ENCODE data around the gene INTS11.
A peak's percentile ranks its signal among the peaks of the same experiment; 100 is the strongest.
"Not testable (repeated sequence)": the region's sequence is repeated elsewhere in the genome, so short reads cannot be mapped to it uniquely, and the experiment has no call there.

Gene INTS11

DNA sequence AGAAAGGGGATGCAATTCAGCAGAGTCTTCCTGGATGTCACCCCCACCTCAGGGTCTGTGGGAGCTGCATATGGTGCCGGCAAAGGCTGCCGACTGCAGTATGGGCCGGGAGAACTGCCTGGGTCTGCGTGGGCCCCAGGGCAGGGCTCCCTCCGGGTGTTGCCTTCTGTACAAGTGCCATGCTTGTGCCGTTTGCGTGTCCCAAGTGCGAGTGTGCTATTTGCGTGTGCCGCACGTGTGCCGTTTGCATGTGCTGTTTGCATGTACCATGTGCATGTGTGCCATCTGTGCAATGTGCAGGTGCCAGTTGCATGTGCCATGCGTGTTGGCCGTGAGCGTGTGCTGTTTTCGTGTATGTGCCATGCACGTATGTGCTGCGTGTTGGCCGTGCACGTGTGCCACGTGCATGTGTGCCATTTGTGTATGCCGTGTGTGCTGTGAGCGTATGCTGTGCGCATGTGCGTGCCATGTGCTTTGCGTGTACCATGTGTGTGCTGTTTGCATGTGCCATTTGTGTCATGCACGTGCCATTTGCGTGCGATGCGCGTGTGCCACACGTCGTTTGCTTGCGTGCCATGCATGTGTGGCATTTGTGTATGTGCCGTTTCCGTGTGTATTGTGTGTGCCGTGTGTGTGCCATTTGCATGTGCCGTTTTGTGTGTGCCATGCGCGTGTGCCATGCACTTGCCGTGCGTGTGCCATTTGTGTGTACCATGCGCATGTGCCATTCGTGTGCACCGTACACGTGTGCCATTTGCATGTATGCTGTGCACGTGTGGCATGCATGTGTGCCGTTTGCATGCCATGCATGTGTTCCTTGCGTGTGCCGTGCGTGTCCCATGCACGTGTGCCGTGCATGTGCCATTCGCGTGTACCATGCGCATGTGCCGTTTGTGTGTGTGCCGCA lies 5.1 kb upstream of the INTS11 start:
- DNase-seq (ENCODE audit: low read depth), result no peak

DNA sequence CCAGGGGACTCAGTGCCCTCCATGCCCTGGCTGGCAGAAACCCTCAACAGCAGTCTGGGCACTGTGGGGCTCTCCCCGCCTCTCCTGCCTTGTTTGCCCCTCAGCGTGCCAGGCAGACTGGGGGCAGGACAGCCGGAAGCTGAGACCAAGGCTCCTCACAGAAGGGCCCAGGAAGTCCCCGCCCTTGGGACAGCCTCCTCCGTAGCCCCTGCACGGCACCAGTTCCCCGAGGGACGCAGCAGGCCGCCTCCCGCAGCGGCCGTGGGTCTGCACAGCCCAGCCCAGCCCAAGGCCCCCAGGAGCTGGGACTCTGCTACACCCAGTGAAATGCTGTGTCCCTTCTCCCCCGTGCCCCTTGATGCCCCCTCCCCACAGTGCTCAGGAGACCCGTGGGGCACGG lies 3.8 kb upstream of the INTS11 start:
- DNase-seq (ENCODE audit: low read depth), result no peak

DNA sequence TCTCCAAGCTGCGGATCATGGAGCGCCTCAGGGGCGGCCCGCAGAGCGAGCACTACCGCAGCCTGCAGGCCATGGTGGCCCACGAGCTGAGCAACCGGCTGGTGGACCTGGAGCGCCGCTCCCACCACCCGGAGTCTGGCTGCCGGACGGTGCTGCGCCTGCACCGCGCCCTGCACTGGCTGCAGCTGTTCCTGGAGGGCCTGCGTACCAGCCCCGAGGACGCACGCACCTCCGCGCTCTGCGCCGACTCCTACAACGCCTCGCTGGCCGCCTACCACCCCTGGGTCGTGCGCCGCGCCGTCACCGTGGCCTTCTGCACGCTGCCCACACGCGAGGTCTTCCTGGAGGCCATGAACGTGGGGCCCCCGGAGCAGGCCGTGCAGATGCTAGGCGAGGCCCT lies 2.8 kb upstream of the INTS11 start:
- DNase-seq (ENCODE audit: low read depth), result no peak

DNA sequence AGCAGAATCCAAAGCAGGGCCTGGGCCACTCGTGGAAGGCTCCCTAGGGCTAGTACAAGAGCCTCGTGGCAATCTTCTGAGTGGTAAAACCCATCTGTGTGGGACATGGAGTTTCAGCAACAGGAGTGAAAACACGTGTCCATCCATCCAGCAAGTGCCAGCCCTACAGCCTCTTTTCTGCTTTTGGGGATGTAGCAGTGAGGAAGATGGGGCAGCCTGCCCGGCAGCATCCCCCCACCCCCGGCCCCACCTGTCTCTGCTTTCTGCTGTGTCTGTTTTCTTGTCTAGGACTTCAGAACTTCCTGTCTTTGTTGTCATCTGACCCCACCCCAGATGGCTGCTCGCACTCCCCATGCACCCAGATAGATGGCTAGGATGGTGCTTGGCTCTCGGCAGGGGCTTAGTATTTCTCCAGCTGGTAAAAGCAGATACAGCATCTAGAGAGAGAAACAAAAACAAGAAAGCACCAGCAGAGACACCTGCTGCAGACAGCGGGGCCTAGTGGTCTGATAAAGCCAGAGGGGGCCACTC lies 1.7 kb upstream of the INTS11 start:
- no peak for DNase-seq (ENCODE audit: low read depth)

DNA sequence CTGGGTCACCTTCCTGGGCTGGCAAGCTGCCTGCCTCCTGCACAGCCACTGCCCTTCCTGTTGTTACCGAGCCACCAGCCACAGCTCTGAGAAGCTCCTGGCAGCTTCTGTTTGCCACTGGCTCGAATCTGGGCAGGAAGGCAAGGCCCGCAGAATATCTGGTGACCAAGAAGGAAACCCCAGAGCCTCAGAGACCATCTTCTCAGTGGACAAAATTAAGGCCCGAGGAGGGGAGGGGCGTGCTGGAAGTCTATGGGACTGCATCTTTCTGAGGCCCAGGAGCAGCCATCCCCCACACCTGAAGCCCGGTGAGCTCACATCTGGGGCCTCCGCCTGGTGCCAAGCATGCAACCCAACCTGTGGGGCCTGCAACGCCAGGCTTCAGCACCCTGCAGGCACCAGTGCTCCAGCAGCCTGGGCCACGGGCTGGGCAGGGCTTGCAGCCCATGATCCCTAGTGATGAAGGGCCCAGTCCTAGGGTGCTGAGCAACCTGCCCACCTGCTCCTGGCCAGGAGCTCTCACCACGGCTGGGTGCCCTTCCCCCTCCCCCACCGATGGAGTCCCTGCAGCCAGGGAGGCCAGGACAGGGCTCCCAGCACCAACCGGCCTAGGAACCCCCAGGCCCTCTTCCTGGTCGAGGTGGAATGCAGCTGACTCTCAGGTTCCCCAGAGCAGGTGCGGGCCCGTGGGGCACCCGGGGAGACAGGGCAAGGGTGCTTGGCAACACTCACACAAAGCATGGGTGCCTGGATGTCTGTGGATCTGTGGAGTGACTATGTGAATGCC lies 1.0 kb upstream of the INTS11 start:
- DNase-seq (ENCODE audit: low read depth), result no peak

DNA sequence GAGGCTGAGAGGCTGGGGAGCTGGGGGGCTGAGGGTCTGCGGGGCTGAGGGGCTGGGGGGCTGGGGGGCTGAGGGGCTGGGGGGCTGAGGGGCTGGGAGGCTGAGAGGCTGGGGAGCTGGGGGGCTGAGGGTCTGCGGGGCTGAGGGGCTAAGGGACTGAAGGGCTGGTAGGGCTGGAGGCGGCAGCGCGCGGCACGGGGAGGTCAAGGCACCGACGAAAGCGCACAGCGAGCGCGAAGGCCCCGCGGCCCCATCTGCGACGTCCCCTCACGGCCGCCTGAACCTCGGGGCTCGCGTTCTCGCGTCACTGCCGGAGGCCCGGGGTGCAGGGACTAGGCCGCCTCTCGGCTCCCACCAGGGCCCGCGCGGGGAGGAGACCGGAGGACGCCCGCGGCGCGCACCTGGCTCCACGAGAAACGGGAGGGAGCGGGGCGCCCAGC lies 356 bp downstream of the INTS11 start:
- DNase-seq (ENCODE audit: low read depth), result no peak

DNA sequence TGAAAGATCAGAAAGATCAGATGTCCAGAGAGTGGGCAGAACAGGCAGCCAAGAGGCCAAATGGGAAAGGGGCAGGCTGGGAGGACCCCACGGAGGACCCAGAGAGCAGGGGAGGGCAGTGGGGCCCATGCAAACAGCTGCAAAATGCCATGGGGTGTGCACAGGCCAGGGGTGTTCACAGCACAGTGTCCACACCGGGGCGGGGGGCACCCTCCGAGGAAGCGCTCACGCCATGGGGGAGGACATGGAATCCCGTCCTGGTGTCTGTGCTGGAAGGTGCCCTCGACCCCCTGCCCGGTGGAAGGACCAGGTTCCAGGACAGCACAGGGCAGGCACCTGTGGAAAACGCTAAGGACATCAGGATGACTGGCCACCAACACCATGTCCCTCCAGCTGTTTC lies 1.5 kb downstream of the INTS11 start:
- no peak for DNase-seq (ENCODE audit: low read depth)

DNA sequence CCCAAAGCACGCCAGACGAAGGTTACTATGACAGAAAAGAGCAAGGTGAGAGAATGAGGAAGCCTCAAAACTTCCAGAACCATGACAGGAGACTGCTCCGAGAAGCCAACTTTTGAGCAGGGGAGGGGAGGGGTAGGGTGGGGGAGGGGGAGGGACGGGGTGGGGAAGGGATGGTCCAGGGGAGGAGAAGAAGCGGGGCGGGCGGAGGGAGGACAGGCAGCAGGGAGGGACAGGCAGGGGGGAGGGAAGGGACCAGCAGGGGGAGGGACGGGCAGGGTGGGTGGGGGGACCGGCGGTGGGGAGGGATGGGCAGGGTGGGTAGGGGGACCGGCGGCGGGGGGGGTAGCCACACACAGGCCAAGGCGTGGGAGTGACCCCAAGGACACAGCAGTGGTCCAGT lies 2.0 kb downstream of the INTS11 start:
- no peak for DNase-seq (ENCODE audit: low read depth)

DNA sequence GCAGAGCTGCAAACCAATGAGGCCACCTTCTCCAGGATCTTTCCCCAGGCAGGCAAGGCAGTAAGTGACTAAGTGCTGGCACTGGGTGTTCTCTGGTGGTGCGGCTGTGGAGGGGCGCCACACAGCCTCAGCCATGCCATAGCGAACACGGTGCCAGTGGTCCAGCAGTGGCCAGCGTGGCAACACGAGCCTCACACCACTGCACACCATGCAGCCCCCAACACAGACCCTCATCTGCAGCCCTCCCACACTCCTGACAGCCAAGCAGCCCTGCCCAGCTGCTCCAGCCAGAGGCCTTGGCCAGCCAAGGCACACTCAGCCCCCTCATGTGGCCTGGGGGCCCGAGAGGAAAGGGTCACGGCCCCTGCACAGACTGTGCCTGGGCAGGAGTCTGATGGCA lies 3.0 kb downstream of the INTS11 start:
- DNase-seq (ENCODE audit: low read depth), result no peak

DNA sequence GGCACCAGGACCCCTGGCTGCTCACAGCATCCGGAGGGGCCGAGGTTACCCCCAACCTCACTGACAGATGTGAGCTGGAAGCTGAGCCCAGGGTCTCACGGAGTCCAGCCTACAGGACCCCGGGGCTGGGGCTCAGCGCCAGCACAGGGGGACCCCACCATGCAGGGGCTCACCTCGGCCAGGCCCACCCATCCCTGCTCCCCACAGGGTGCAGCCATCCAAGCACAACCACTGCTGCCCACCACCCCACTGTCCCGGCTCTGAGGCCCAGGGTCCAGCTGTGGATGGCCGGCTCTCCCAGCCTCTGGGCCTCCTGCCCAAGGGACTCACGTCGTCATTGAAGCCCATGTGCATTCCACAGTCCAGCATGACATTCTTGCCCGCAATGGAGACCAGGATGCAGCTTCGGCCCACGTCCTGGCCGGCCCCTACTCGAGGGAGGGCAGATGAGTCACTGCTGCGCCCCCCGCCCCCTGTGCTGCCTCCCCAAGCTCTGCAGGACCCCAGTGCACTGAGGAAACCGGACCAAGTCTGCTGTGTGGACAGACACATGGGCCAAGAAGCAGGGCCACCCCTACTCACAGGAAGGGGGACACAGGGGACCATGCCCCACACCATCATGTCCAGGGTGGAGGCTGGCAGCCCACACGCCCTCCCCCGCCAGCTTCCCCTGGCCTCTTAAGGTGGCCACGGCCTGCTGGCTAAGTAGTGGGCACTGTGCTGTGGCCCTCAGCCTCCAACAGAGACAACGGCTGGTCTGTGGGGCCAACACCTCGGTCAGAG lies 3.6 kb downstream of the INTS11 start:
- peak; percentile 17 for DNase-seq (ENCODE audit: low read depth)

DNA sequence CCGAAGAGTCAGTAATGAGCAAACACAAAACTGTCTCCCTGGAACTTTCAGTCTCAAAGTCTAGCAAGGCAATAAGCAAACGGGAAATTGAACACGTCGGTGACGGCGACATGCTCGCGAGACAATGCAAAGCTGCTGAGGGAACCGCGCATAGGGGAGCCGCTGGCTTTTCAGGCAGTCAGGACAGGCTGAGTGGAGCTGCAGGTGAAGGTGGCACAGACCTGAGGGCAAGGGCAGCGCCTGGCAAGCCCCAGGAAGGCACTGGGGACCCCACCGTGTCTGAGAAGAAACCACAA lies 4.9 kb downstream of the INTS11 start:
- no peak for DNase-seq (ENCODE audit: low read depth)

DNA sequence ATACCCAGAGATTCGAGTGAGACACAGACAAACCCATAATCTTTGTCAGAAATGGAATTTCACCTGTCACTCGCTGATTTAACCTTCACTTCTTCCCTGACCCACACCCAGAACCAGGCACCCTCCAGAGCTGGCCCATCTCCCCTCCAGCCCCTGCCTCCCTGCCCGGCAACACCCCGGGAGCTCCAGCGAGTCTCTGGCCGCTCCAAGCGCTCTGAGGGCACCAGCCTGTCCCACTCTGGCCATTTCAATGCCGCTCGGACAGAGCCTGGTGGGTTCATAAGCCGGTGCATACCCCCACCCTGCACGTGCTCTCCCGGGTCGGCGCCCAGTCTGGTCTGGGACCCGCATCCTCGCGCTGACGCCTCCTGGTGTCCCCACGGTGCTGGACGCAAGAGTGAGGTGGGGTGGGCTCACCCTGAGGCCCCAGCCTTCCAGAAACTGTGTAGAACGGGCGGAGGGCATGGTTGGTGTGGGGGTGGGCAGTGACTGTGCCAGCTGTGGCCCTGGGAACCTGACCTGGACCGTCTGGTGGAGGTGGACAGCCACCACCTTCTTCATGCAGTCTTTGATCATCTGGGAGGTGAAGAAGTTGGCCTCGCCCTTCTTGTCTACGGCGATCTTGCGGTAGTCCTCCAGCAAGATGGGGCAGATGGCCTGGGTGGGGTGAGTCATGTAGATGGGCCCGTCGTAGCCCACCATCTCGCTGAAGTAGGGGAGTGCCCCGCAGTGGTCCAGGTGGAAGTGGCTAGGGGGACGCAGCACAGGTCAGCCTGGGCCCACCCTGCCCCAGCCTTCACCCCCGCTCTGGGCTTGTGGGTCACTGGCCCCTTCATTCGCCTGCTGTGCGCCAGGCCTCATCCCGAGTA lies 5.4 kb downstream of the INTS11 start:
- no peak for DNase-seq (ENCODE audit: low read depth)

DNA sequence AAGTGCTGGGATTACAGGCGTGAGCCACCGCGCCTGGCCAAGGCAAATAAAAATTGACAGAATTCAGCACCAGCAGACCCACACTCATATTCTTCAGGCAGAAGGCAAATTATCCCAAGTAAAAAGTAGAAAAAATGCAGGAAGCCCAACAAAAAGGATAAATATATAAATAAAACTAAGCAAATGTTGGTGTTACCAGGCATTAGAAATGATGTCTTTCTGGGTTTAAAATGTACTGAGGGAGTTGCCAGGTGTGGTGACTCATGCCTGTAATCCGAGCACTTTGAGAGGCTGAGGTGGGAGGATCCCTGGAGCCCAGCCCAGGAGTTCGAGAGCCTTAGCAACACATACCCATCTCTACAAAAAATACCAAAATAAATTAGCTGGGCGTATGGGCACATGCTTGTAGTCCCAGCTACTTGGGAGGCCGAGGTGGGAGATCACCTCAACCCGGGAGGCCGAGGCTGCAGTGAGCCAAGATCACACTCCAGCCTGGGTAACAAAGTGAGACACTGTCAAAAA lies 6.3 kb downstream of the INTS11 start:
- DNase-seq (ENCODE audit: low read depth), result peak; percentile 96

DNA sequence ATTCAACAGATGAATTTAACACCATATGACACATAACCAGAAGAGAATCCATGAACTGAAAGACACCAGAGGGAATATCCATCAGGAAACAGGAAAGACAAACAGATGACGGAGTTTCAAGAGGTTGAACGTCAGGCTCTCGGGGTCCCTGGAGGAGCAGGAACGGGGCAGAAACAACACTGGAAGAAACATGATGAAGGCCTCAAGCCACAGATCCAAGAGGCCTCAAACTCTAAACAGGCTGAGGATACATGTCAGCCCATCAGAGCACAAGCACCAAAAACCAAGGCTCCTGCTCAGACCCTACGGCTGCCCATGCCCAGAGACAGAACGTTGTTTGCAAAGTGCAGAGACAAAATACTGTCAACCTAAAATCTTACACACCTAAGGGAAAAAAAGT lies 7.0 kb downstream of the INTS11 start:
- no peak for DNase-seq (ENCODE audit: low read depth)

DNA sequence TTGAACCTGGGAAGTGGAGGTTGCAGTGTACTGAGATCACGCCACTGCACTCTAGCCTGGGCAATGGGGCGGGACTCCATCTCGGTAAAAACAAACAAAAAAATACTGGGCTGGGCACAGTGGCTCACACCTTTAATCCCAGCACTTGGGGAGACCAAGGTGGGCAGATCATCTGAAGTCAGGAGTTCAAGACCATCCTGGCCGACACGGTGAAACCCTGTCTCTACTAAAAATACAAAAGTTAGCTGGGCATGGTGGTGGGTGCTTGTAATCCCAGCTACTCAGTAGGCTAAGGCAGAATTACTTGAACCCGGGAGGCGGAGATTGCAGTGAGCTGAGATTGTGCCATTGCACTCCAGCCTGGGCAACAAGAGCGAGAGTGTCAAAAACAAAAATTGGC lies 8.3 kb downstream of the INTS11 start:
- not testable (repeated sequence) for DNase-seq (ENCODE audit: low read depth)

DNA sequence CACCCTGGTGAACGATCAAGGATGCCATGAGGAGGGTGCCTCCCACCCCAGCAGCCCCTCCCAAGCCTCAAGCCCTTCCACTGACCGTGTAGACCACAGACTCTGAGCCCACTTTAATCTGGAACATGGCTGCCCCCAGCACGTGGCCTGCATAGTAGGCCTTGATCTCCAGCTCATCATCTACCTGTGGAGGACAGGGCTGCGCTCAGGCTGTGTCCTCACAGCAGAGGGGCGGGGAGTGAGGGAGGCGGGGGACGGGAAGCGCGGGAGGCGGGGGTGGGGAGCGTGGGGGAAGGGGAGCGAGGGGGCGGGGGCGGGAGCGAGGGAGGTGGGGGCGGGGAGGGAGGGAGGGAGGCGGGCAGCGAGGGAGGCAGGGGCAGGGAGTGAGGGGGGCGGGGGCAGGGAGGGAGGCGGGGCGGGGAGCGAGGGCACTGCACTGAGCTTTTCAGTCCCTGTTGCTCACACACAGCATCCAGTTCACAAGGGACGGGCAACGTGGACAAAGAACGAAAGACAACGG lies 9.0 kb downstream of the INTS11 start:
- no peak for DNase-seq (ENCODE audit: low read depth)

DNA sequence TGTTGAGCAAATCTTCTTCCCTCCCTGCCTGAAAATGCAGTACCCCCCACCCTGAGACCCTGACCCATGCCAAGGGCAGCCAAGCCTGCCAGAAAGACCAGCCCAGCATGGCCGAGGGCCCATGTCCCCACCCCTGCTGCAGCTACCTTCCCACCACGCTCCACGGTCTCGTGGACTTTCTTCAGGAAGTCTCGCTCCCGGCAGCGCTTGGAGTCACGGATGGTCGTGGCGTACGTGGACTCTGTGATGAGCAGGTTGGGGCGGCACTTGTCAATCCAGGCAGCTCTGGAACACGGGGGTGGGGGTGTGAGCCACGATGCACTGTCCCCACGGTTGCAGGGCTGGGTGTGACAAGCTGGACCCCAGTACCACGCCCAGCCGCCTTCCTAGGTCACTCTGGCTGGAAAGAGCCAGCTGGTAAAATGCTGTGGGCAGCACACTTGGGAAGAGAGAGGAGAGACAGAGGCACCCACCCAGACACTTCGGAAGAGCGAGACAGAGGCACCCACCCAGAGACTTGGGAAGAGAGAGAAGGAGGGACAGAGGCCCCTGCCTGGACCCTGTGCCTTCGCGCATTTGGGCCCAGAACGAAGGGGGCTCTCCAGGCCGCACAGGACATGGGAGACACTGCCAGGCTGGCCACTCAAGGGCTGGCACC lies 9.7 kb downstream of the INTS11 start:
- no peak for DNase-seq (ENCODE audit: low read depth)

DNA sequence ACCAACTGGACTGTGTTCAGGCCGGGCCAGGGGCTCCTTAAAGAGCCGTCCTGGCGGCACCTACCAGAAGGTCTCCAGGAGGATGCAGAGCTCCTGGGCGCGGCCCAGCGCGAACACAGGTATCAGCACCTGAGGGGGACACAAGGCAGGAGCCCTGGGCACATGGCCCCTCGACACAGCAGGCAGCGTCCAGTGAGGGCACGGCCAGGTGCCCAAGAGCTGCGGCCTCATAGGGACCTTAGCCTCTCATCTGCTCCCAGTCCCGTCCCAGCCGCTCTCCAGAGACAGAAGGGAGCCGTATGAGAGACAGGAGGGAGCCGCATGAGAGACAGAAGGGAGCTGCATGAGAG lies 10.2 kb downstream of the INTS11 start:
- DNase-seq (ENCODE audit: low read depth), result no peak

DNA sequence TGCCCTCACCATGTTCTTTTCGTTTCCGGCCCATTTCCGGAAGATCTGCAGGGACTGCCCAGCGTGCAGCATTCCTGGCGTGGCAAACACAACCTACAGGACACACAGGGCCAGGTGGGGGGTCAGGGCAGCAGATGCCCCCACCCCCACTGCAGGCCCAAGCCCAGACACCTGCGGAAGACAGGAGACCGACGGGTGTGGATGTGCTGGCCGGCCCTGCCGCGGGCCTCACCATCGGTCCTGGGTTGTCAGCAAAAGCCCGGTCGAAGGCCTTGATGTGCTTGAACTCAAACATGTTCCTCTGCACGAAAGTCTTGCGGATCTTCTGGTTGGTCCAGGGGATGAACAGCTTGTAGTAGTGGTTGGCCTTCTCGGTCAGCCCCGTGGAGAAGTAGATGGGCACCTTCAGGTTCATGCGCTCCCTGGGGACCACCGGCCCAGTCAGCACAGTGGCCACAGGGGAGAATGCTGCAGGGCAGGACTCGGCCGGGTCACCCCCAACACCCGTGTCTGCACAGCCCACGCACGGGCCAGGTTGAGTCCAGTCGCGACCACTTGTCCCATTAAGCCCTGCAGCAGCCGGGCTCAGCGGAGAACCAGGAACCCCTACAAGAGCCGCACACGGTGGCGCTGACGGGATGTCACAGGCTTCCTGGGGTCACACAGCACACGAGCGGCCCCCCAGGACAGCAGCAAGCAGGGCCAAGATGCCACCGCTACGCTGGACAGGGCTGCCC lies 10.8 kb downstream of the INTS11 start:
- no peak for DNase-seq (ENCODE audit: low read depth)

Measured in iris pigment epithelial cell (primary cell).